Fibroblast of peridontal ligament (primary cell): Measurements from ENCODE around the gene CNPY1.
"Not testable (repeated sequence)": the region's sequence is repeated elsewhere in the genome, so short reads cannot be mapped to it uniquely, and the experiment has no call there.

ENCODE experiments used
- DNase-seq: peaks from one replicate; pipeline ENCODE4 v3.0.0-alpha.2; 2010; ENCODE audit errors: extremely low read depth

The CNPY1 gene

GRCh38 chr7:155533827-155534690 is 12.3 kb downstream of the CNPY1 start:
- DNase-seq, result no peak

- DNase-seq, result no peak
Measured at GRCh38 chr7:155533120-155533826, 13.1 kb downstream of the CNPY1 start.

GRCh38 chr7:155532792-155533119 is 13.6 kb downstream of the CNPY1 start:
- no peak for DNase-seq

- DNase-seq, result no peak
Measured at GRCh38 chr7:155531681-155532080, 14.7 kb downstream of the CNPY1 start.

GRCh38 chr7:155530601-155531000 is 15.8 kb downstream of the CNPY1 start:
- no peak for DNase-seq

- no peak for DNase-seq
Measured at GRCh38 chr7:155529845-155530244, 16.5 kb downstream of the CNPY1 start.

- no peak for DNase-seq
Measured at GRCh38 chr7:155529346-155529745, 17.0 kb downstream of the CNPY1 start.

GRCh38 chr7:155527664-155528063 is 18.7 kb downstream of the CNPY1 start:
- DNase-seq, result no peak

GRCh38 chr7:155526225-155526624 is 20.1 kb downstream of the CNPY1 start:
- no peak for DNase-seq

GRCh38 chr7:155524018-155524556 is 22.3 kb downstream of the CNPY1 start:
- no peak for DNase-seq

- DNase-seq, result no peak
Measured at GRCh38 chr7:155523168-155523675, 23.1 kb downstream of the CNPY1 start.

- no peak for DNase-seq
Measured at GRCh38 chr7:155521743-155522398, 24.5 kb downstream of the CNPY1 start.

- DNase-seq, result no peak
Measured at GRCh38 chr7:155521007-155521742, 25.2 kb downstream of the CNPY1 start.

GRCh38 chr7:155520114-155520513 is 26.2 kb downstream of the CNPY1 start:
- no peak for DNase-seq

- not testable (repeated sequence) for DNase-seq
Measured at GRCh38 chr7:155519358-155519757, 27.0 kb downstream of the CNPY1 start.

GRCh38 chr7:155518633-155519032 is 27.7 kb downstream of the CNPY1 start:
- no peak for DNase-seq

- no peak for DNase-seq
Measured at GRCh38 chr7:155517969-155518368, 28.4 kb downstream of the CNPY1 start.

GRCh38 chr7:155517452-155517851 is 28.9 kb downstream of the CNPY1 start:
- DNase-seq, result no peak

GRCh38 chr7:155516466-155516865 is 29.9 kb downstream of the CNPY1 start:
- DNase-seq, result no peak

GRCh38 chr7:155515318-155515717 is 31.0 kb downstream of the CNPY1 start:
- DNase-seq, result no peak

- DNase-seq, result no peak
Measured at GRCh38 chr7:155514296-155514695, 32.1 kb downstream of the CNPY1 start.
